A375 (cell line): ENCODE measurements around the gene LIN7C. TPM values are rescaled to one million over a fixed set of nuclear protein-coding genes. Genes with fewer than 3 reads are reported as not detected.

Experiments used
- small RNA-seq: library from RNA; depleted of rRNA; stranded (forward); fragments of <200 nt; gene quantifications from one replicate; pipeline ENCODE3, GENCODE V24; 2014
- total RNA-seq: library from RNA; depleted of rRNA; stranded (reverse); fragments of >200 nt; shearing (Covaris generic); gene quantifications from 2 replicates; pipeline ENCODE4 v1.2.3, GENCODE V29; 2014; rRNA removed

LIN7C gene, protein sequence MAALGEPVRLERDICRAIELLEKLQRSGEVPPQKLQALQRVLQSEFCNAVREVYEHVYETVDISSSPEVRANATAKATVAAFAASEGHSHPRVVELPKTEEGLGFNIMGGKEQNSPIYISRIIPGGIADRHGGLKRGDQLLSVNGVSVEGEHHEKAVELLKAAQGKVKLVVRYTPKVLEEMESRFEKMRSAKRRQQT
- 24.9 and 25.3 TPM in 2 replicates for total RNA-seq

DNA sequence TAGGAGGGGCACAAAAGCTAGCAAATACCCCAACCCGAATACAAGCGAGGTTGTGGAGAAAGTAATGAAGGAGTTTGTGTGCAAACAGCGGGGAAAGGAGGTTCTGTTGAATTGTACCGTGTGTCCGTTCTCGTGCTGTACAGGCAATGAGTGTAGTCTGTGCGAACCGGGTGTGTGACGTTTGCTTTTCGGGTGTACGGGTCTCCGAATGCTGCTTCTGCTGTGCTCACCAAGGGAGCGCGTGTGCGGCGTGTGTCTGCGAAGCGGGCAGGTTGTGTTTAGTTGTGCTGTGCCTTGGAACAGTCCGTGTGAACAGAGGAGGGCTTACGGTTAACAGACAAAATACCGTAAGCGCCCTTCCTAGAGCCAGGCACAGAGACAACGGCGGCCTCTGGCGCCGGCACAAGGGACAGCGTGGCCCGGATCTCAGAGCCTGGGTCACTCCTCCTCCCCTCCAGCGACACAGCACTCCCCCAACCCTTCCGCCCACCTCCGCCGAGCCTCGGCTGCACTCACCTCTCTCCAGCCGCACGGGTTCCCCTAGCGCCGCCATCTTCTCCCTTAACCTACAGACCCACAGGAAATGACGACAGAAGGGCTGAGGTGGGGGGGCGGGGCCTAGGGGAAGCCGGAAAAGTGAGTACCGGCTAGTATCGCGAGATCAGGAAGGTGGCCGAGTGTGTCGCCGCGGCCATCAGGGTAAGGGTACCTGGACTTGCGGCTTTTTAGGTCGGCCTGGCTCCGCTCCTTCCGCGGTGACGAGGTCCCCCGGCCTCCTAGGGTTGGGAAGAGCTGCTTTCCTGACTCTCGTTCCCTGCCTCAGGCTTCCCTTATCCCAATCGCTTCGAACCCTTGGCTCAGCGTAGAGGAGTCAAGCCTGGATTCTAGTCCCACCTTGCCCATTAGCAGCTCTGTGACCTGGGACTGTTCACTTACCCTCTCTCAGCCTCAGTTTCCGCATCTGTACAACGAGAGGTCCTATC is at the start of gene LIN7C:
Gene LIN7C (minus strand): TSS at position 570 of the 983 bp plus-strand sequence. CDS start 17 bp downstream, at position 553.

GRCh38 chr11:27472398-27473016 is 34.1 kb downstream of the LIN7C start, which contains the start of gene LGR4:
TSS of gene LGR4 (minus strand) at chr11:27472790. CDS start at chr11:27472302, 488 bp downstream.

Small RNA genes lying within 50 kb of the gene (small RNA-seq; reads per million reads assigned to genes)
- not detected for gene AC100771.1
- gene MIR8087, result not detected
- gene RNA5SP339, result 0.46 reads per million, percentile 17 among the genes with 10 or more reads in this experiment

Other genes starting within 250 kb of the LIN7C start
- gene CCDC34, start 143.6 kb downstream of the LIN7C start, total RNA-seq, result 6.0 and 6.7 TPM in 2 replicates
- 3.5 and 5.0 TPM in 2 replicates for gene LGR4, start 34.0 kb downstream of the LIN7C start, total RNA-seq
- 4.1 and 5.9 TPM in 2 replicates for gene BDNF, start 193.7 kb upstream of the LIN7C start, total RNA-seq